Choroid plexus epithelial cell (primary cell): Measurements from ENCODE around the gene CCND2.
A peak's percentile ranks its signal among the peaks of the same experiment; 100 is the strongest.

ENCODE experiments used
- DNase-seq: peaks from one replicate; pipeline ENCODE4 v3.0.0-alpha.2; 2010; ENCODE audit warnings: low read depth
- H3K4me3 ChIP-seq: 2 replicates; pipeline ENCODE4 v1.5.1; 2011; ENCODE audit warnings: low read depth, mild to moderate bottlenecking, control low read depth, low read length, moderate library complexity
- TF ChIP-seq, protein P1 (sequence below): conservative IDR thresholded peaks from 2 replicates; pipeline ENCODE4 v1.5.1; 2011; ENCODE audit warnings: low read depth, mild to moderate bottlenecking, control low read depth, inconsistent platforms, low read length, moderate library complexity

CCND2 gene

DNA sequence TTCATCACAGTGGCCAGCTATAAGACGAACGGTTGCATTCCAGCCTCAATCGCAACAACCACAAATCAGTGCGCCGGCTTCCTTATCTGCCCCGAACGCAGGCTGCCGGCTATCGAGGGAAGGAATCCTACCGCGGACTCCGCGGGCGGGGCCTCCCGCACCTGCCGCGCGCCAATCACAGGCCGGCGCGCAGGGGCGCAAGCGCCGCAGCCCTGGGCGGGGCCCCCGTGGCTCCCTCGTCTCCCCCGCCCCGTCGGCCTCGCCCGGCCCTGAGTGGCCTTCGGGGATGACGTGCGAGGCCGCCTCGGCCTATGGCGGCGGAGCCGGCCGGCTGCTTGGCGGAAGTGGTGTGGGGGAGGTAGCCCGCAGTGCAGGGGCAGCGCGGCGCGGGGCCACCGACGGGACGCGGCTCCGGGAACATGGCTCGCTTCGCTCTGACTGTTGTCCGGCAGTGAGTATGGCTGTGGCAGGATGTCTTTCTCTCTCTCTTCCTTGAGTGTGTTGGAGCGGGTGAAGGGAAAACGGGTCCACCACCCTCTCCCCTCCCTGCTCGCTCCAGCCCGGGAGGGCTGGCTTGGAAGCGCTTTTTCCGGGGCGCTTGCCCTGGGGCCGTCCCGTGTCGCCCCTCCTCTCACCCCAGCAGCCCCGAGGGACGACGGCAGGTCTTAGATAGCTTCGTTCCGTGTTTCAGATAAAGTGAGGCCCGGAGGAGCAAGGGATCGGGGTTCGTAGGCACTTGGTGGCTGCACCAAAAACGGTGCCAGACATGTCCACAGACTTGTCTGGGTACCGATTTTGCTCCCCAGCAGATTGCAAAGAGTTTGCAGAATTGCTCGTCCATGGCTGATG, 47.5 kb downstream of the CCND2 start, which contains the start of gene TIGAR:
Gene TIGAR, plus strand, starts transcription at position 361 of the 849 bp plus-strand sequence. Its CDS starts 59 bp downstream, at position 420.
- H3K4me3 ChIP-seq: peak within 1 kb of the TSS; percentile 86
- TF ChIP-seq, protein P1, sequence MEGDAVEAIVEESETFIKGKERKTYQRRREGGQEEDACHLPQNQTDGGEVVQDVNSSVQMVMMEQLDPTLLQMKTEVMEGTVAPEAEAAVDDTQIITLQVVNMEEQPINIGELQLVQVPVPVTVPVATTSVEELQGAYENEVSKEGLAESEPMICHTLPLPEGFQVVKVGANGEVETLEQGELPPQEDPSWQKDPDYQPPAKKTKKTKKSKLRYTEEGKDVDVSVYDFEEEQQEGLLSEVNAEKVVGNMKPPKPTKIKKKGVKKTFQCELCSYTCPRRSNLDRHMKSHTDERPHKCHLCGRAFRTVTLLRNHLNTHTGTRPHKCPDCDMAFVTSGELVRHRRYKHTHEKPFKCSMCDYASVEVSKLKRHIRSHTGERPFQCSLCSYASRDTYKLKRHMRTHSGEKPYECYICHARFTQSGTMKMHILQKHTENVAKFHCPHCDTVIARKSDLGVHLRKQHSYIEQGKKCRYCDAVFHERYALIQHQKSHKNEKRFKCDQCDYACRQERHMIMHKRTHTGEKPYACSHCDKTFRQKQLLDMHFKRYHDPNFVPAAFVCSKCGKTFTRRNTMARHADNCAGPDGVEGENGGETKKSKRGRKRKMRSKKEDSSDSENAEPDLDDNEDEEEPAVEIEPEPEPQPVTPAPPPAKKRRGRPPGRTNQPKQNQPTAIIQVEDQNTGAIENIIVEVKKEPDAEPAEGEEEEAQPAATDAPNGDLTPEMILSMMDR: no peak
- DNase-seq: peak; percentile 95

DNA sequence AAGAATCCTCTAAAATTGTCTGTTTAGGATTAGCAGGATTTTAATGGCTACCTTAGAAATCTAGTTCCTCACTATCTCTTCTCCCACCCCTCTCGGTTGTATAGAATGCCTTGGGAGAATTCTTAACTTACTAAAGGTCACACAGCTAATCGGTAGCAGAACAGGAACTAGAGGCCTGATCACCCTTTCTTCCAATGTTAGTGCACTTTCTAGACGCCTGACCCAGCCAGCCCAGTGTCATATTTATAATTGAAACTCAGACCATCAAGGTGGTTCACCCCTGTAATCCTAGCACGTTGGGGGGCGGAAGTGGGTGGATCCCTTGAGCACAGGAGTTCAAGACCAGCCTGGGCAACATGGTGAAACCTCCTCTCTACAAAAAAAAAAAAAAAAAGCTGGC, 49.2 kb downstream of the CCND2 start:
- no peak for DNase-seq
- TF ChIP-seq, protein P1: no peak
- no peak overlapping the region for H3K4me3 ChIP-seq
